PC-9 (cell line): ENCODE data around the gene ESRP2. TPM values are rescaled to one million over a fixed set of nuclear protein-coding genes. Genes with fewer than 3 reads are reported as not detected.

Experiments used
- BruUV-seq: library from RNA; stranded (reverse); fragments of 400-500 nt; replicated peaks from 2 replicates; lab custom pipeline; 2021; lab: Mats Ljungman, UMichigan
- CTCF ChIA-PET: fragments of 300-600 bp; sonication (Branson Sonifier 250); formaldehyde crosslinking; loops from one replicate; lab custom pipeline; 2022; ENCODE audit warnings: antibody characterized with exemption; lab: Charles Lee
- POLR2A ChIA-PET: fragments of 300-600 bp; sonication (Branson Sonifier 250); formaldehyde crosslinking; loops from one replicate; lab custom pipeline; 2022; ENCODE audit warnings: antibody characterized with exemption; ENCODE audit not compliant: unreplicated experiment; lab: Charles Lee
- DNase-seq, 2 experiments: peaks; one replicate each; pipeline versions ENCODE4 v3.0.0 to v3.0.0-alpha.2; 2015 to 2022; ENCODE audit warnings: mixed read lengths in 1 of 2
- H2AFZ ChIP-seq: fragments of 200-600 bp; sonication (generic); 2 replicates; pipeline ENCODE4 v1.8.1; 2017; ENCODE audit warnings: antibody characterized with exemption
- H3F3A ChIP-seq: fragments of 200-600 bp; sonication (generic); 2 replicates; pipeline ENCODE4 v1.8.1; 2017; ENCODE audit warnings: antibody characterized with exemption, mild to moderate bottlenecking, low read depth; ENCODE audit not compliant: insufficient read depth
- H3K27ac ChIP-seq: fragments of 200-600 bp; sonication (generic); 2 replicates; pipeline ENCODE4 v1.6.1; 2016; ENCODE audit warnings: mixed run types
- H3K27me3 ChIP-seq: fragments of 200-600 bp; sonication (generic); 2 replicates; pipeline ENCODE4 v1.6.1; 2016; ENCODE audit warnings: low read depth, mixed run types; ENCODE audit not compliant: insufficient read depth
- H3K36me3 ChIP-seq: fragments of 200-600 bp; sonication (generic); 2 replicates; pipeline ENCODE4 v1.6.1; 2016; ENCODE audit warnings: low read depth, mixed run types
- H3K4me1 ChIP-seq: fragments of 200-600 bp; sonication (generic); replicated peaks from 2 replicates; pipeline ENCODE4 v1.6.1; 2016; ENCODE audit warnings: mixed run types; ENCODE audit not compliant: insufficient read depth
- H3K4me2 ChIP-seq: fragments of 200-600 bp; sonication (generic); 2 replicates; pipeline ENCODE4 v1.6.1; 2017; ENCODE audit warnings: mixed run types
- H3K4me3 ChIP-seq: fragments of 200-600 bp; sonication (generic); 2 replicates; pipeline ENCODE4 v1.6.1; 2016; ENCODE audit warnings: mixed run types
- H3K79me2 ChIP-seq: fragments of 200-600 bp; sonication (generic); 2 replicates; pipeline ENCODE4 v1.6.1; 2017; ENCODE audit warnings: low read depth, mixed run types
- H3K9me2 ChIP-seq: fragments of 200-600 bp; sonication (generic); 2 replicates; pipeline ENCODE4 v1.8.1; 2017; ENCODE audit warnings: mild to moderate bottlenecking; ENCODE audit not compliant: insufficient read depth
- H3K9me3 ChIP-seq: fragments of 200-600 bp; sonication (generic); 2 replicates; pipeline ENCODE4 v1.8.1; 2016; ENCODE audit warnings: low read depth; ENCODE audit not compliant: insufficient read depth
- H4K20me1 ChIP-seq: fragments of 200-600 bp; sonication (generic); 2 replicates; pipeline ENCODE4 v1.8.1; 2017; ENCODE audit not compliant: insufficient read depth
- EZH2 ChIP-seq: fragments of 200-600 bp; sonication (generic); IDR thresholded peaks from 2 replicates; pipeline ENCODE4 v1.8.0; 2017; ENCODE audit warnings: antibody characterized with exemption, low read depth
- intact Hi-C: fragments of 100-400 bp; cut with micrococcal nuclease; formaldehyde crosslinking; loops from one replicate; pipeline ENCODE4 v1.10.0; 2022; ENCODE audit not compliant: unreplicated experiment
- total RNA-seq: library from RNA; stranded (reverse); gene quantifications from 2 replicates; pipeline ENCODE4 v1.2.3, GENCODE V29; 2021
- TF ChIP-seq, protein P1 (sequence below): fragments of 200-600 bp; sonication (generic); conservative IDR thresholded peaks from 2 replicates; pipeline ENCODE4 v1.6.1; 2017; ENCODE audit warnings: mixed run types, antibody characterized with exemption, mild to moderate bottlenecking, moderate library complexity

The ESRP2 gene
- total RNA-seq, 1 experiment from 2014 or later: 45.0 TPM

- no peak for TF ChIP-seq EZH2
- TF ChIP-seq, protein P1, sequence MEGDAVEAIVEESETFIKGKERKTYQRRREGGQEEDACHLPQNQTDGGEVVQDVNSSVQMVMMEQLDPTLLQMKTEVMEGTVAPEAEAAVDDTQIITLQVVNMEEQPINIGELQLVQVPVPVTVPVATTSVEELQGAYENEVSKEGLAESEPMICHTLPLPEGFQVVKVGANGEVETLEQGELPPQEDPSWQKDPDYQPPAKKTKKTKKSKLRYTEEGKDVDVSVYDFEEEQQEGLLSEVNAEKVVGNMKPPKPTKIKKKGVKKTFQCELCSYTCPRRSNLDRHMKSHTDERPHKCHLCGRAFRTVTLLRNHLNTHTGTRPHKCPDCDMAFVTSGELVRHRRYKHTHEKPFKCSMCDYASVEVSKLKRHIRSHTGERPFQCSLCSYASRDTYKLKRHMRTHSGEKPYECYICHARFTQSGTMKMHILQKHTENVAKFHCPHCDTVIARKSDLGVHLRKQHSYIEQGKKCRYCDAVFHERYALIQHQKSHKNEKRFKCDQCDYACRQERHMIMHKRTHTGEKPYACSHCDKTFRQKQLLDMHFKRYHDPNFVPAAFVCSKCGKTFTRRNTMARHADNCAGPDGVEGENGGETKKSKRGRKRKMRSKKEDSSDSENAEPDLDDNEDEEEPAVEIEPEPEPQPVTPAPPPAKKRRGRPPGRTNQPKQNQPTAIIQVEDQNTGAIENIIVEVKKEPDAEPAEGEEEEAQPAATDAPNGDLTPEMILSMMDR: no peak
- BruUV-seq: no TSS peak
- Histone ChIP-seq H3K4me2 (no peak overlapping the region), H3K79me2 (no peaks in the 10 kb centered on the region), H3K27ac (no peak overlapping the region), H3K27me3 (no peaks in the 10 kb centered on the region), H3F3A (no peaks in the 10 kb centered on the region), H3K4me1 (no peaks in the 10 kb centered on the region), H3K9me2 (no peaks in the 10 kb centered on the region), H3K4me3 (no peak overlapping the region), H3K36me3 (peaks cover 5% of the 10 kb centered on the region; the same call in 1 of the 2 replicates), H3K9me3 (no peaks in the 10 kb centered on the region), H2AFZ (no peak overlapping the region), H4K20me1 (no peaks in the 10 kb centered on the region)
- intact Hi-C loops: no loop called here
- ChIA-PET POLR2A (no interaction called here), CTCF (interaction anchor here (0.5 kb wide), 1 partner anchor 545 kb away, joined by 4 read pairs; no protein-coding TSS in a partner anchor)
- no peak for DNase-seq
These were observed 49.0 kb downstream of the ESRP2 start for GRCh38 chr16:68186877-68187276.

DNA sequence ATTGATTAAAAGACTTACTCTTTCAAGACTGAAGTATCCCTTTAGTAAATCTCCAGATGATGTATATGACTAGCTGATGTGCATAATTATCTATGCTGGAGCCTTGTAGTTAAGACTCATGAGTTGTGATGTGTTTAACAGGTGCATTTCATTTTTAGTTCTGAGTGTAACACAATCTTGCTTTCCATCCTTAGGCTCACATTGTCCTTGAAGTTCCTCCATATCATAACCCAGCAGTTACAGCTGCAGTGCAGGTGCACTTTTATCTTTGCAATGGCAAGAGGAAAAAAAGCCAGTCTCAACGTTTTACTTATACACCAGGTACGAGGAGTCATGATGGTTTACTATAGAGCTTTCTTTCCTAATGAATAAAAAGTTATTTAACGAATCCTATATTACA, 52.9 kb downstream of the ESRP2 start:
- no peaks in the 10 kb centered on the region for H3K79me2 ChIP-seq
- H3K4me3 ChIP-seq: no peak overlapping the region
- BruUV-seq: no TSS peak
- no peaks in the 10 kb centered on the region for H3K9me2 ChIP-seq
- 0 out of 2 replicates have a peak, but pooled peaks cover 7% of the 10 kb centered on the region for H3F3A ChIP-seq
- H3K4me1 ChIP-seq: no peaks in the 10 kb centered on the region
- H2AFZ ChIP-seq: no peak overlapping the region
- no peaks in the 10 kb centered on the region for H3K27me3 ChIP-seq
- intact Hi-C loops: no loop called here
- TF ChIP-seq, protein P1: no peak
- ChIA-PET CTCF (no interaction called here), POLR2A (no interaction called here)
- no peak overlapping the region for H3K27ac ChIP-seq
- H3K4me2 ChIP-seq: no peak overlapping the region
- no peak for DNase-seq
- no peaks in the 10 kb centered on the region for H3K36me3 ChIP-seq
- H4K20me1 ChIP-seq: no peaks in the 10 kb centered on the region
- no peaks in the 10 kb centered on the region for H3K9me3 ChIP-seq

- no peaks in the 10 kb centered on the region for H3K79me2 ChIP-seq
- no peak for DNase-seq
- POLR2A ChIA-PET: no interaction called here
- no peak for TF ChIP-seq EZH2
- TF ChIP-seq, protein P1: no peak
- 0 out of 2 replicates have a peak, but pooled peaks cover 3% of the 10 kb centered on the region for H3K36me3 ChIP-seq
- no peaks in the 10 kb centered on the region for H4K20me1 ChIP-seq
- H2AFZ ChIP-seq: no peak overlapping the region
- H3K9me3 ChIP-seq: no peaks in the 10 kb centered on the region
- no peak overlapping the region for H3K4me3 ChIP-seq
- intact Hi-C loops: no loop called here
- H3K27ac ChIP-seq: no peak overlapping the region
- no TSS peak for BruUV-seq
- no peaks in the 10 kb centered on the region for H3K9me2 ChIP-seq
- H3K4me2 ChIP-seq: no peak overlapping the region
- no peaks in the 10 kb centered on the region for H3K4me1 ChIP-seq
- CTCF ChIA-PET: no interaction called here
- 0 out of 2 replicates have a peak, but pooled peaks cover 7% of the 10 kb centered on the region for H3F3A ChIP-seq
- H3K27me3 ChIP-seq: no peaks in the 10 kb centered on the region
These were observed 56.1 kb downstream of the ESRP2 start for GRCh38 chr16:68179855-68180254.
